Endothelial cell of umbilical vein (primary cell): ENCODE data around the gene DLGAP4.

ENCODE experiments used
- EZH2 ChIP-seq: IDR thresholded peaks from 2 replicates; pipeline ENCODE4 v1.6.1; 2012; ENCODE audit warnings: borderline replicate concordance, low read depth, mild to moderate bottlenecking, moderate library complexity, low read length, inconsistent platforms; ENCODE audit not compliant: severe bottlenecking
- GATA2 ChIP-seq: IDR thresholded peaks from 2 replicates; pipeline ENCODE4 v1.7.0; 2011; ENCODE audit warnings: low read depth, mild to moderate bottlenecking, moderate library complexity, mixed read lengths, low read length; ENCODE audit not compliant: insufficient read length, insufficient read depth
- JUN ChIP-seq: IDR thresholded peaks from 2 replicates; pipeline ENCODE4 v1.6.1; 2011; ENCODE audit warnings: borderline replicate concordance, low read depth; ENCODE audit not compliant: insufficient read length, insufficient read depth
- MYC ChIP-seq: IDR thresholded peaks from one replicate; pipeline ENCODE4 v1.6.1; 2011; ENCODE audit warnings: mild to moderate bottlenecking, low read depth, low read length
- POLR2A ChIP-seq: IDR thresholded peaks from 2 replicates; pipeline ENCODE4 v1.6.1; 2012; ENCODE audit warnings: low read depth, mild to moderate bottlenecking, control low read depth, low read length
- POLR2AphosphoS5 ChIP-seq: IDR thresholded peaks from 2 replicates; pipeline ENCODE4 v1.6.1; 2012; ENCODE audit warnings: low read depth, mild to moderate bottlenecking, control low read depth, low read length, moderate library complexity; ENCODE audit not compliant: insufficient read depth
- TF ChIP-seq, protein P1 (sequence below), 2 donors: IDR thresholded peaks; 1 replicate in 1 of 2; 2 replicates in 1 of 2; pipeline ENCODE4 v1.5.1; 2011; ENCODE audit warnings: low read length in 2 of 2, mild to moderate bottlenecking in 2 of 2, moderate library complexity in 2 of 2, control low read depth in 1 of 2, inconsistent platforms in 1 of 2, low read depth in 1 of 2; ENCODE audit not compliant: insufficient read depth in 1 of 2; ENCODE audit errors: extremely low read depth in 1 of 2
- TF ChIP-seq, protein P2 (sequence below): IDR thresholded peaks from 2 replicates; pipeline ENCODE4 v1.6.1; 2011; ENCODE audit not compliant: insufficient read depth, insufficient read length

DNA sequence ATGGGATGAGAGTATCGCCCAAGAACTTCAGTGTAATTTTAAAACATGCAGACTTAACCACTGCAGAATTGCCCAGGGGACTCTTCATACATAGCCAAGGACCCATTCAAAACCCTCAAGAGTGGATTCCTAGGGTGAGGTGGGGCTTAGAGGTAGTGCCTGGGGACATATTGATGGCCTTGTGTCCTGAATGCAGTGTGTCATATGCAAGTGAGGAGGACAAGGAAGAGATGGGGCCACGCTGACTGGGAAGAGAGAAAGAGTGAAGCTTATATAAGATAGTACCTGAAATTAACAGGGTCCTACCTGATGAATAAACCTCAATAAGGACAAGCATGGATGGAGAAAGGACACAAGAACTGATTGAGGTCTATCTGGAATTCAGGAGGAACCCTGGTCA is 249.1 kb downstream of the DLGAP4 start:
- TF ChIP-seq, protein P1, sequence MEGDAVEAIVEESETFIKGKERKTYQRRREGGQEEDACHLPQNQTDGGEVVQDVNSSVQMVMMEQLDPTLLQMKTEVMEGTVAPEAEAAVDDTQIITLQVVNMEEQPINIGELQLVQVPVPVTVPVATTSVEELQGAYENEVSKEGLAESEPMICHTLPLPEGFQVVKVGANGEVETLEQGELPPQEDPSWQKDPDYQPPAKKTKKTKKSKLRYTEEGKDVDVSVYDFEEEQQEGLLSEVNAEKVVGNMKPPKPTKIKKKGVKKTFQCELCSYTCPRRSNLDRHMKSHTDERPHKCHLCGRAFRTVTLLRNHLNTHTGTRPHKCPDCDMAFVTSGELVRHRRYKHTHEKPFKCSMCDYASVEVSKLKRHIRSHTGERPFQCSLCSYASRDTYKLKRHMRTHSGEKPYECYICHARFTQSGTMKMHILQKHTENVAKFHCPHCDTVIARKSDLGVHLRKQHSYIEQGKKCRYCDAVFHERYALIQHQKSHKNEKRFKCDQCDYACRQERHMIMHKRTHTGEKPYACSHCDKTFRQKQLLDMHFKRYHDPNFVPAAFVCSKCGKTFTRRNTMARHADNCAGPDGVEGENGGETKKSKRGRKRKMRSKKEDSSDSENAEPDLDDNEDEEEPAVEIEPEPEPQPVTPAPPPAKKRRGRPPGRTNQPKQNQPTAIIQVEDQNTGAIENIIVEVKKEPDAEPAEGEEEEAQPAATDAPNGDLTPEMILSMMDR (IDR thresholded peaks at IDR 0.05; ENCODE audit: extremely low read depth in 1 of 2, insufficient read depth in 1 of 2, low read depth in 1 of 2, low read length in 2 of 2): no peak
- no peak for TF ChIP-seq POLR2A
- TF ChIP-seq EZH2: no peak
- TF ChIP-seq, protein P2, sequence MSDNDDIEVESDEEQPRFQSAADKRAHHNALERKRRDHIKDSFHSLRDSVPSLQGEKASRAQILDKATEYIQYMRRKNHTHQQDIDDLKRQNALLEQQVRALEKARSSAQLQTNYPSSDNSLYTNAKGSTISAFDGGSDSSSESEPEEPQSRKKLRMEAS: no peak
- no peak for TF ChIP-seq MYC
- TF ChIP-seq GATA2: no peak
- no peak for TF ChIP-seq POLR2AphosphoS5
- TF ChIP-seq JUN: no peak
